MM.1S (cell line): ENCODE results near the gene C7orf33.

Source experiments
- CTCF ChIP-seq: fragments of 300-600 bp; sonication (generic); IDR thresholded peaks from 2 replicates; pipeline ENCODE4 v1.5.1; 2016; ENCODE audit warnings: antibody characterized with exemption, low read length, mixed read lengths
- EZH2 ChIP-seq: fragments of 300-600 bp; sonication (generic); optimal IDR thresholded peaks from 2 replicates; pipeline ENCODE3; 2017; ENCODE audit warnings: low read depth, mild to moderate bottlenecking, antibody characterized with exemption, low read length, mixed read lengths
- EZH2phosphoT487 ChIP-seq: fragments of 300-600 bp; sonication (generic); IDR thresholded peaks from 2 replicates; pipeline ENCODE4 v1.6.1; 2018; ENCODE audit warnings: antibody characterized with exemption, low read length

GRCh38 chr7:148558914-148559313 lies 31.7 kb upstream of the C7orf33 start:
- TF ChIP-seq CTCF (no peak), EZH2 (no peak), EZH2phosphoT487 (no peak)
